ENCODE measurements around the gene PCBP2. TPM values are rescaled to one million over a fixed set of nuclear protein-coding genes. Genes with fewer than 3 reads are reported as not detected.

PCBP2 gene
- total and polyA plus RNA-seq, 11 donors, result 290 to 642 (median 478) TPM

- Histone ChIP-seq H3K36me3 (peaks cover 0 to 84% (median 67%) of the 10 kb centered on the region in 9 donors), H3K27me3 (no peaks in the 10 kb centered on the region)
- 87 to 93% (median 90%) methylated on average over 9 of the region's 9 CpGs for WGBS, 4 donors
Measured at GRCh38 chr12:53510181-53510812, 58.4 kb downstream of the PCBP2 start.

GRCh38 chr12:53513712-53514410, 62.0 kb downstream of the PCBP2 start:
- peak in 1 of 4 donors; percentile 20 for ATAC-seq
- intact Hi-C loops (cut with DNase I), result loop anchor here in 1 of 10 donors (5.0 kb wide), 1 partner anchor 182 kb away; no protein-coding TSS in a partner anchor
- Histone ChIP-seq H3K27ac (no peak overlapping the region), H3K4me3 (no peak overlapping the region), H3K9me3 (no peaks in the 10 kb centered on the region), H3K27me3 (no peaks in the 10 kb centered on the region), H3K4me1 (peaks cover 0 to 4% (median 1%) of the 10 kb centered on the region in 12 donors), H3K36me3 (peaks cover 2 to 98% (median 86%) of the 10 kb centered on the region in 9 donors)
- no peak for DNase-seq
- TF ChIP-seq CTCF (IDR thresholded peaks at IDR 0.05), result no peak
- no peak for TF ChIP-seq POLR2A (IDR thresholded peaks at IDR 0.05)
- 85 to 87% (median 86%) methylated on average over 6 of the region's 6 CpGs for WGBS, 4 donors

More at GRCh38 chr12:53510181-53510812, 58.4 kb downstream of the PCBP2 start:
- no peak overlapping the region for H3K27ac ChIP-seq
- ATAC-seq, result no peak
- TF ChIP-seq POLR2A (IDR thresholded peaks at IDR 0.05), result no peak
- DNase-seq, result no peak
- H3K4me3 ChIP-seq, result no peak overlapping the region
- peaks cover 0 to 11% (median 8%) of the 10 kb centered on the region in 12 donors for H3K4me1 ChIP-seq
- H3K9me3 ChIP-seq, result no peaks in the 10 kb centered on the region
- intact Hi-C loops (cut with DNase I), result loop anchor here in 1 of 10 donors (5.0 kb wide), 1 partner anchor 178 kb away; no protein-coding TSS in a partner anchor

- Histone ChIP-seq H3K4me1 (no peaks in the 10 kb centered on the region), H3K4me3 (no peak overlapping the region), H3K27me3 (no peaks in the 10 kb centered on the region), H3K36me3 (peaks cover 2 to 100% (median 95%) of the 10 kb centered on the region in 9 donors), H3K9me3 (no peaks in the 10 kb centered on the region), H3K27ac (no peak overlapping the region)
- DNase-seq, result no peak
- no peak for ATAC-seq
- intact Hi-C loops (cut with DNase I), result loop anchor here in 1 of 10 donors (5.0 kb wide), 1 partner anchor 182 kb away; no protein-coding TSS in a partner anchor
- WGBS, 4 donors, result 79 to 84% (median 81%) methylated on average over 6 of the region's 6 CpGs
- no peak for TF ChIP-seq POLR2A (IDR thresholded peaks at IDR 0.05)
- TF ChIP-seq CTCF (IDR thresholded peaks at IDR 0.05), result no peak
Measured at GRCh38 chr12:53514628-53515290, 62.9 kb downstream of the PCBP2 start.

- WGBS, 4 donors, result 73 to 83% (median 78%) methylated on average over 2 of the region's 2 CpGs
- Histone ChIP-seq H3K27ac (no peak overlapping the region), H3K27me3 (no peaks in the 10 kb centered on the region), H3K36me3 (peaks cover 2 to 100% (median 98%) of the 10 kb centered on the region in 9 donors), H3K4me1 (no peaks in the 10 kb centered on the region), H3K9me3 (no peaks in the 10 kb centered on the region), H3K4me3 (no peak overlapping the region)
- DNase-seq (no peak), ATAC-seq (no peak)
- intact Hi-C loops (cut with DNase I), result no loop called here
- TF ChIP-seq CTCF (IDR thresholded peaks at IDR 0.05), result no peak
- TF ChIP-seq POLR2A (IDR thresholded peaks at IDR 0.05), result no peak
Measured at GRCh38 chr12:53515291-53515680, 63.4 kb downstream of the PCBP2 start.
